Heart left ventricle (tissue), 13 donors: Measurements from ENCODE around the gene SLC16A9.

Experiments used
- POLR2A ChIP-seq, 2 donors: fragments of 450-650 bp; IDR thresholded peaks; one replicate each; pipeline ENCODE4 v1.6.1; 2017; ENCODE audit warnings: antibody characterized with exemption in 2 of 2, mild to moderate bottlenecking in 2 of 2, moderate library complexity in 2 of 2
- TF ChIP-seq, protein P1 (sequence below), 12 donors: fragments of 200-600 bp; sonication (generic) in 4 of 12; IDR thresholded peaks; one replicate each; pipeline versions ENCODE4 v1.5.0 to v1.8.0; 2018 to 2022; ENCODE audit warnings: antibody characterized with exemption in 12 of 12, mild to moderate bottlenecking in 5 of 12
- donor health status: ischemic (EF 13 %, LVEDD 7.1; RV severe dilation, severe dysfunction).
- donor health status: DM: no; HTN: yes; CAD: no.
- donor health status: DM: no; HTN: no; CAD: no.
- donor health status: ischemic (EF 25% LVEDD 6.9; RV normal size, moderate dysfunction).
- donor health status: ischemic (EF 25% LVEDD 5.7; RV mildly dilated, moderate dysfunction).
- donor health status: ischemic (EF 35%, LVEDD 5.7; RV mildly dilated, moderate dysfunction).
- donor health status: nonischemic (EF 11% LVEDD 7.7; RV severe dilation, severe dysfunction).
- donor health status: DM: yes; HTN: yes; CAD: no.
- donor health status: PGD.
- donor health status: ischemic (EF 29% LVEDD 5.4; RV normal size, mild dysfunction).
- donor health status: nonischemic (EF 23%, LVEDD 6.1; RV moderate dilation, normal function).

DNA sequence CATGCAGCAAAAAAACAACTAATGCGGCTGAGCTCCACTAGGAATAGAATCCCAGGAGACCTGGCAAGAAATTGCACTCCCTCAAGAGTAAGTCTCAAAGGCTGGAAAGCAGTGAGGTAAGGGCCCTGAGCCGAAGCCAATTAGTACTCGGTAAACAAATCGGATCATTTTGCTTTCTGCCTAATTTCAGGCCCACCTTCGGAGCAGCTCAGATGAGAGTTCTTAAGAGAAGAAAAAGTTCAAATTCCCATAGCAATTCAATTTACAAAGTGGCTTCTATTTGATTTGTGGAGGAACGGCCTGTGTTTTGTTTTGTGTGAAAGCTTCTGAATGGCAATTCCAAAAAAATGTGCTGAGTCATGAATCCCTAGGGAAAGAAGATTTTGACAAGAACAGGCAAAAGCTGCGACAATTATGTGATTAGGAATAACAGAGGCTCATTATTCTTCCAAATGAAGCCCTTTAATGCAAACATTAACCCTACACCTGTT lies 60.9 kb downstream of the SLC16A9 start:
- no peak for TF ChIP-seq POLR2A (IDR thresholded peaks at IDR 0.05)
- TF ChIP-seq, protein P1, sequence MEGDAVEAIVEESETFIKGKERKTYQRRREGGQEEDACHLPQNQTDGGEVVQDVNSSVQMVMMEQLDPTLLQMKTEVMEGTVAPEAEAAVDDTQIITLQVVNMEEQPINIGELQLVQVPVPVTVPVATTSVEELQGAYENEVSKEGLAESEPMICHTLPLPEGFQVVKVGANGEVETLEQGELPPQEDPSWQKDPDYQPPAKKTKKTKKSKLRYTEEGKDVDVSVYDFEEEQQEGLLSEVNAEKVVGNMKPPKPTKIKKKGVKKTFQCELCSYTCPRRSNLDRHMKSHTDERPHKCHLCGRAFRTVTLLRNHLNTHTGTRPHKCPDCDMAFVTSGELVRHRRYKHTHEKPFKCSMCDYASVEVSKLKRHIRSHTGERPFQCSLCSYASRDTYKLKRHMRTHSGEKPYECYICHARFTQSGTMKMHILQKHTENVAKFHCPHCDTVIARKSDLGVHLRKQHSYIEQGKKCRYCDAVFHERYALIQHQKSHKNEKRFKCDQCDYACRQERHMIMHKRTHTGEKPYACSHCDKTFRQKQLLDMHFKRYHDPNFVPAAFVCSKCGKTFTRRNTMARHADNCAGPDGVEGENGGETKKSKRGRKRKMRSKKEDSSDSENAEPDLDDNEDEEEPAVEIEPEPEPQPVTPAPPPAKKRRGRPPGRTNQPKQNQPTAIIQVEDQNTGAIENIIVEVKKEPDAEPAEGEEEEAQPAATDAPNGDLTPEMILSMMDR (IDR thresholded peaks at IDR 0.05), result no peak
